ENCODE results near the gene NFATC2. TPM values are rescaled to one million over a fixed set of nuclear protein-coding genes. Genes with fewer than 3 reads are reported as not detected.

NFATC2 gene
- total RNA-seq, 2 experiments from 2014 or later: 58.9 to 62.3 TPM

DNA sequence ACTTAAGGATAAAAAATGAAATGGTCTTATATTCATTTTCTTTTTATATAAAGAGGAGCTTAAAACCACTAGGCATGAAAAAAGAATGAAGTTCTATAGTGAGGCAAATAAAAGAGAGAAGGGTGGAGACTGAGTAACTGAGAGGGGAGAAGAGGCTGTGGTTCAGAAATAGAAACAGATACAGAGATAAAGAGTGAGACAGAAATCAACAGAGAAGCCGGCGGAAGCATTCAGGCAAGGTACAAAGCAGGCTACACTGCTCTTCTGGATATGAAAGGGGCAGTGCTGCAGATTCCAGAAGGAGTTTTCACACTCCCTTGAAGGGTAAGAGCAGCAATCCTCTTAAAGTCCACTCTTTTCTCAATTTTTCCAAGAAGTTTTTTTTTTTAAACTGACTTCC, 29.9 kb downstream of the NFATC2 start:
- Mint-ChIP-seq H3K36me3 (peaks cover 71% of the 10 kb centered on the region), H3K4me3 (peak overlapping the region; percentile 38), H3K4me1 (peaks cover 54% of the 10 kb centered on the region), H3K27ac (peak overlapping the region; percentile 74), H3K27me3 (no peaks in the 10 kb centered on the region), H3K9me3 (no peaks in the 10 kb centered on the region)
- POLR2A ChIA-PET: interaction anchor here (1.4 to 2.1 kb wide), 3 partner anchors 12 to 29 kb away, joined by 4 to 6 read pairs (median 6); no protein-coding TSS in a partner anchor
- peak; percentile 77 for ATAC-seq (ENCODE audit: low read depth)
- no peak for DNase-seq

GRCh38 chr20:51511861-51512619, 30.5 kb downstream of the NFATC2 start:
- H3K27ac Mint-ChIP-seq: peak overlapping the region; percentile 74
- no peak for ATAC-seq (ENCODE audit: low read depth)
- H3K27me3 Mint-ChIP-seq: no peaks in the 10 kb centered on the region
- POLR2A ChIA-PET: interaction anchor here (1.4 to 2.1 kb wide), 3 partner anchors 11 to 30 kb away, joined by 4 to 6 read pairs (median 6); no protein-coding TSS in a partner anchor
- DNase-seq: no peak
- H3K4me1 Mint-ChIP-seq: peaks cover 52% of the 10 kb centered on the region
- peaks cover 67% of the 10 kb centered on the region for H3K36me3 Mint-ChIP-seq
- peak overlapping the region; percentile 38 for H3K4me3 Mint-ChIP-seq
- no peaks in the 10 kb centered on the region for H3K9me3 Mint-ChIP-seq

DNA sequence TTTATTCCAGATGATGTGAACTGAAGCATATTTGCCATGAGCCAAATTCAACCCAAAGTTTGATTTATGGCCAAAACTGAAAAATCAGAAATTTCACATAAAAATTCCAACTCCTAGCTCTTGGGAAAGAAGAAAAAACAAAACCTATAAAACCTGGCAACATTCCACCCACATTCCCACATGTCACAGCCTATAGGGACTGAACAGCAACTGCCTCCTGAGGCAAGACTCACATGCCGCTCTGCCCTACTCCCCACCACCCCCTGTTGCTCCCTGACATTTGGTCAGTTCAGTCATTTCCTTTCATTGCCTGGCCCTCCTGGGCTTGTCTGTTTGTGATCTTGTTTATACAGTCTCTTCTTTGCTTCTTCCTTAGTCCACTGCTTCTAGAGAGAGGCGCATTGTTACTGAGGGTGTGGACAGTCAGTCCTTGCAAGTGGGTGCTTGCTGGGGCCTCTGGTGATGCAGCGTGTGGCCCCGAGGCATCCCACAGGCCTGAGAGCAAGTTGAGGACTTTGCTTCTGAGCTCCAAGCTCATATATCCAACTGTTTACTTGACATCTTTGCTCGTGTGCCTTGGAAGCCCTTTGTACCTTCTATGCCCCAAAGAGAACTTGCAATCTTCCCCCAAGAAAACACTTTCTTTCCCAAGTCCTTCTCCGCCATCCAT, 31.4 kb downstream of the NFATC2 start:
- Mint-ChIP-seq H3K27me3 (no peaks in the 10 kb centered on the region), H3K4me1 (peaks cover 49% of the 10 kb centered on the region), H3K36me3 (peaks cover 61% of the 10 kb centered on the region), H3K4me3 (no peak overlapping the region), H3K27ac (peak overlapping the region; percentile 74), H3K9me3 (no peaks in the 10 kb centered on the region)
- DNase-seq (no peak), ATAC-seq (ENCODE audit: low read depth) (no peak)
- POLR2A ChIA-PET: interaction anchor here (1.5 kb wide), 1 partner anchor 31 kb away, joined by 4 read pairs; no protein-coding TSS in a partner anchor

GRCh38 chr20:51510169-51510568, 32.4 kb downstream of the NFATC2 start:
- no peak for ATAC-seq (ENCODE audit: low read depth)
- POLR2A ChIA-PET: interaction anchor here (1.2 kb wide), 1 partner anchor 16 kb away, joined by 3 read pairs; no protein-coding TSS in a partner anchor
- Mint-ChIP-seq H3K27me3 (no peaks in the 10 kb centered on the region), H3K4me1 (peaks cover 52% of the 10 kb centered on the region), H3K9me3 (no peaks in the 10 kb centered on the region), H3K27ac (no peak overlapping the region), H3K4me3 (no peak overlapping the region), H3K36me3 (peaks cover 58% of the 10 kb centered on the region)
- no peak for DNase-seq

GRCh38 chr20:51509208-51509607, 33.3 kb downstream of the NFATC2 start:
- ATAC-seq (ENCODE audit: low read depth) (no peak), DNase-seq (no peak)
- H3K27ac Mint-ChIP-seq: no peak overlapping the region
- H3K9me3 Mint-ChIP-seq: no peaks in the 10 kb centered on the region
- H3K27me3 Mint-ChIP-seq: no peaks in the 10 kb centered on the region
- POLR2A ChIA-PET: no interaction called here
- H3K4me3 Mint-ChIP-seq: no peak overlapping the region
- H3K36me3 Mint-ChIP-seq: peaks cover 54% of the 10 kb centered on the region
- peaks cover 48% of the 10 kb centered on the region for H3K4me1 Mint-ChIP-seq

GRCh38 chr20:51508780-51509179, 33.7 kb downstream of the NFATC2 start:
- ATAC-seq (ENCODE audit: low read depth): no peak
- H3K27ac Mint-ChIP-seq: peak overlapping the region; percentile 31
- peaks cover 52% of the 10 kb centered on the region for H3K36me3 Mint-ChIP-seq
- H3K4me1 Mint-ChIP-seq: peaks cover 47% of the 10 kb centered on the region
- DNase-seq: no peak
- no peaks in the 10 kb centered on the region for H3K9me3 Mint-ChIP-seq
- no peak overlapping the region for H3K4me3 Mint-ChIP-seq
- no peaks in the 10 kb centered on the region for H3K27me3 Mint-ChIP-seq
- POLR2A ChIA-PET: no interaction called here

- Mint-ChIP-seq H3K4me1 (peaks cover 44% of the 10 kb centered on the region), H3K27ac (peak overlapping the region; percentile 47), H3K4me3 (no peak overlapping the region), H3K27me3 (no peaks in the 10 kb centered on the region), H3K9me3 (no peaks in the 10 kb centered on the region), H3K36me3 (peaks cover 50% of the 10 kb centered on the region)
- POLR2A ChIA-PET: no interaction called here
- ATAC-seq (ENCODE audit: low read depth): no peak
- no peak for DNase-seq
These were observed 34.4 kb downstream of the NFATC2 start for GRCh38 chr20:51508158-51508557.

- Mint-ChIP-seq H3K27me3 (no peaks in the 10 kb centered on the region), H3K4me1 (peaks cover 45% of the 10 kb centered on the region), H3K27ac (peak overlapping the region; percentile 15), H3K36me3 (peaks cover 46% of the 10 kb centered on the region), H3K9me3 (no peaks in the 10 kb centered on the region), H3K4me3 (no peak overlapping the region)
- POLR2A ChIA-PET: no interaction called here
- no peak for DNase-seq
- no peak for ATAC-seq (ENCODE audit: low read depth)
These were observed 35.1 kb downstream of the NFATC2 start for GRCh38 chr20:51507216-51508036.

- peaks cover 43% of the 10 kb centered on the region for H3K36me3 Mint-ChIP-seq
- POLR2A ChIA-PET: no interaction called here
These were observed 35.8 kb downstream of the NFATC2 start for GRCh38 chr20:51506527-51507215.

DNA sequence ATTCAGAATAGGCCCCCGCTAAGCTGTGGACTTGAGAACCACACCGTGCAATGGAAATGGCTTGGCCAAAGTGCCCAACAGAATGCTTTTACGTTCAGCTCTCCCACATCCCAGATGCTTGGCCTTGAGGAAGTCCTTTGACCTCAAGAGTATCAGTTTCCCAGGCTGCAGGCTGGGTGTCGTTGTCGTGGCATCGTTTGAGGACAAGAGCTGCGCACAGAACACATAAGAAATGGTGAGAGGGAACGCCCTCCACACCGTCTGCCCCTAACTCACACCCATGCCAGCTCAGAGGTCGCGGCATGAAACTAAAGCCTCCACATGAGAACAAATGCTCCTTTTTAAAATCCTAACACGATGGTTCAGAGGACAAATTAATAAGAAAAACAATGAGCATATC, 37.0 kb downstream of the NFATC2 start:
- no peak for ATAC-seq (ENCODE audit: low read depth)
- no peak overlapping the region for H3K4me3 Mint-ChIP-seq
- POLR2A ChIA-PET: interaction anchor here (1.2 kb wide), 1 partner anchor 9 kb away, joined by 5 read pairs; no protein-coding TSS in a partner anchor
- H3K36me3 Mint-ChIP-seq: peaks cover 35% of the 10 kb centered on the region
- DNase-seq: no peak
- no peaks in the 10 kb centered on the region for H3K9me3 Mint-ChIP-seq
- H3K27me3 Mint-ChIP-seq: no peaks in the 10 kb centered on the region
- H3K27ac Mint-ChIP-seq: no peak overlapping the region
- H3K4me1 Mint-ChIP-seq: peaks cover 43% of the 10 kb centered on the region

More at GRCh38 chr20:51506527-51507215, 35.8 kb downstream of the NFATC2 start:
- peaks cover 41% of the 10 kb centered on the region for H3K4me1 Mint-ChIP-seq
- H3K27ac Mint-ChIP-seq: no peak overlapping the region
- H3K9me3 Mint-ChIP-seq: no peaks in the 10 kb centered on the region
- DNase-seq: no peak
- H3K4me3 Mint-ChIP-seq: no peak overlapping the region
- no peaks in the 10 kb centered on the region for H3K27me3 Mint-ChIP-seq
- no peak for ATAC-seq (ENCODE audit: low read depth)

DNA sequence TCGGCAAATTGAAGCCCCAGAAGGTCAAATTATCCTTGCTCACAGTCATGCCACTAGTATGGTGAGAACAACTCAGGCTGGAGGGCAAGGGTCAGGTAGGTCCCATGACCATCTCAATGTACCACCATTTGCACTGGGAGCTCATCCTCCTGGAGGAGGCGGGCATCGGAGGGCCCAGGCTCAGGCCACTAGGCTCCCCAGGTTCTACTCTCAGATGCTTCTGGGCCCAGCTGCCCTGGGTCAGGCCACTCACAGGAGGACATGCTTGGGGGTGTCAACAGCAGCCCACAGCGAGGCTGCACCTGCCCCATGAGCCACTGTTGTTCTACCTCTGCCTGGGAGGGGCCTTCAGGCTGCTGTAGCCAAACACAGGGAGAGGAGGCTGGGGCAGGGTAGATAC, 39.1 kb downstream of the NFATC2 start:
- H3K27ac Mint-ChIP-seq: peak overlapping the region; percentile 35
- POLR2A ChIA-PET: no interaction called here

GRCh38 chr20:51500936-51501335, 41.6 kb downstream of the NFATC2 start:
- peaks cover 36% of the 10 kb centered on the region for H3K36me3 Mint-ChIP-seq

More for the DNA sequence above, 39.1 kb downstream of the NFATC2 start:
- no peaks in the 10 kb centered on the region for H3K27me3 Mint-ChIP-seq
- H3K4me3 Mint-ChIP-seq: no peak overlapping the region
- peaks cover 56% of the 10 kb centered on the region for H3K4me1 Mint-ChIP-seq
- H3K36me3 Mint-ChIP-seq: peaks cover 30% of the 10 kb centered on the region
- H3K9me3 Mint-ChIP-seq: no peaks in the 10 kb centered on the region
- ATAC-seq (ENCODE audit: low read depth) (no peak), DNase-seq (no peak)

More at GRCh38 chr20:51500936-51501335, 41.6 kb downstream of the NFATC2 start:
- Mint-ChIP-seq H3K4me3 (peak overlapping the region; percentile 45), H3K9me3 (no peaks in the 10 kb centered on the region), H3K4me1 (peaks cover 80% of the 10 kb centered on the region), H3K27me3 (no peaks in the 10 kb centered on the region), H3K27ac (peak overlapping the region; percentile 32)
- no peak for DNase-seq
- POLR2A ChIA-PET: interaction anchor here (0.7 to 4.5 kb wide), 12 partner anchors 11 to 121 kb away, joined by 3 to 31 read pairs (median 6); partner anchors contain the start of gene NFATC2
- ATAC-seq (ENCODE audit: low read depth): peak; percentile 18

All from activated naive CD8-positive, alpha-beta T cell treated with anti-CD3 and anti-CD28 coated beads, Interleukin-2, amount 10 ng/mL, durations not matched to agents 7 days and 5 days (primary cell).